BJ (cell line): ENCODE results near the gene LAMC2. TPM values are rescaled to one million over a fixed set of nuclear protein-coding genes. Genes with fewer than 3 reads are reported as not detected.

Experiments
- CTCF ChIA-PET: fragments of 350-600 bp; formaldehyde crosslinking; extraction: SDS; loops from one replicate; lab custom pipeline; 2021; ENCODE audit warnings: antibody characterized with exemption, inconsistent platforms; lab: Yijun Ruan, JAX
- POLR2A ChIA-PET: fragments of 300-600 bp; sonication (Branson Sonifier 250); formaldehyde crosslinking; extraction: SDS; loops from one replicate; lab custom pipeline; 2021; ENCODE audit warnings: antibody characterized with exemption; lab: Charles Lee
- DNase-seq: peaks from one replicate; pipeline ENCODE4 v3.0.0-alpha.2; 2011; ENCODE audit warnings: low read depth
- H3K27me3 ChIP-seq: 2 replicates; pipeline ENCODE4 v1.6.0; 2011; ENCODE audit warnings: low read length; ENCODE audit not compliant: control insufficient read depth, insufficient read depth
- H3K36me3 ChIP-seq: 2 replicates; pipeline ENCODE4 v1.5.1; 2011; ENCODE audit warnings: low read length; ENCODE audit not compliant: control insufficient read depth, insufficient read depth
- H3K4me3 ChIP-seq: 2 replicates; pipeline ENCODE4 v1.5.1; 2011; ENCODE audit warnings: low read depth, mild to moderate bottlenecking, control low read depth, low read length
- polyA plus RNA-seq: library from polyadenylated mRNA; depleted of rRNA; stranded (reverse); fragments of >200 nt; gene quantifications from 2 replicates; pipeline ENCODE4 v1.2.3, GENCODE V29; 2011
- TF ChIP-seq, protein P1 (sequence below): IDR thresholded peaks from 2 replicates; pipeline ENCODE4 v1.5.1; 2011; ENCODE audit warnings: low read depth, mild to moderate bottlenecking, control low read depth, inconsistent platforms, low read length, moderate library complexity; ENCODE audit not compliant: insufficient read depth

The LAMC2 gene
- polyA plus RNA-seq, 1 experiment, result 0.70 TPM

- no peak overlapping the region for H3K4me3 ChIP-seq
- ChIA-PET CTCF (no interaction called here), POLR2A (no interaction called here)
- DNase-seq, result no peak
- TF ChIP-seq, protein P1, sequence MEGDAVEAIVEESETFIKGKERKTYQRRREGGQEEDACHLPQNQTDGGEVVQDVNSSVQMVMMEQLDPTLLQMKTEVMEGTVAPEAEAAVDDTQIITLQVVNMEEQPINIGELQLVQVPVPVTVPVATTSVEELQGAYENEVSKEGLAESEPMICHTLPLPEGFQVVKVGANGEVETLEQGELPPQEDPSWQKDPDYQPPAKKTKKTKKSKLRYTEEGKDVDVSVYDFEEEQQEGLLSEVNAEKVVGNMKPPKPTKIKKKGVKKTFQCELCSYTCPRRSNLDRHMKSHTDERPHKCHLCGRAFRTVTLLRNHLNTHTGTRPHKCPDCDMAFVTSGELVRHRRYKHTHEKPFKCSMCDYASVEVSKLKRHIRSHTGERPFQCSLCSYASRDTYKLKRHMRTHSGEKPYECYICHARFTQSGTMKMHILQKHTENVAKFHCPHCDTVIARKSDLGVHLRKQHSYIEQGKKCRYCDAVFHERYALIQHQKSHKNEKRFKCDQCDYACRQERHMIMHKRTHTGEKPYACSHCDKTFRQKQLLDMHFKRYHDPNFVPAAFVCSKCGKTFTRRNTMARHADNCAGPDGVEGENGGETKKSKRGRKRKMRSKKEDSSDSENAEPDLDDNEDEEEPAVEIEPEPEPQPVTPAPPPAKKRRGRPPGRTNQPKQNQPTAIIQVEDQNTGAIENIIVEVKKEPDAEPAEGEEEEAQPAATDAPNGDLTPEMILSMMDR, result no peak
- H3K36me3 ChIP-seq, result no peaks in the 10 kb centered on the region
- no peaks in the 10 kb centered on the region for H3K27me3 ChIP-seq
Measured at GRCh38 chr1:183166454-183166853, 19.6 kb upstream of the LAMC2 start.

GRCh38 chr1:183167676-183168075 lies 18.4 kb upstream of the LAMC2 start:
- DNase-seq, result no peak
- Histone ChIP-seq H3K4me3 (no peak overlapping the region), H3K36me3 (no peaks in the 10 kb centered on the region), H3K27me3 (no peaks in the 10 kb centered on the region)
- TF ChIP-seq, protein P1, result no peak
- CTCF ChIA-PET, result interaction anchor here (0.7 to 1.2 kb wide), 2 partner anchors 12 to 114 kb away, joined by 3 to 4 read pairs; no protein-coding TSS in a partner anchor
- POLR2A ChIA-PET, result no interaction called here

GRCh38 chr1:183168308-183168707 lies 17.8 kb upstream of the LAMC2 start:
- ChIA-PET CTCF (no interaction called here), POLR2A (no interaction called here)
- Histone ChIP-seq H3K27me3 (no peaks in the 10 kb centered on the region), H3K4me3 (no peak overlapping the region), H3K36me3 (no peaks in the 10 kb centered on the region)
- no peak for DNase-seq
- TF ChIP-seq, protein P1, result no peak

DNA sequence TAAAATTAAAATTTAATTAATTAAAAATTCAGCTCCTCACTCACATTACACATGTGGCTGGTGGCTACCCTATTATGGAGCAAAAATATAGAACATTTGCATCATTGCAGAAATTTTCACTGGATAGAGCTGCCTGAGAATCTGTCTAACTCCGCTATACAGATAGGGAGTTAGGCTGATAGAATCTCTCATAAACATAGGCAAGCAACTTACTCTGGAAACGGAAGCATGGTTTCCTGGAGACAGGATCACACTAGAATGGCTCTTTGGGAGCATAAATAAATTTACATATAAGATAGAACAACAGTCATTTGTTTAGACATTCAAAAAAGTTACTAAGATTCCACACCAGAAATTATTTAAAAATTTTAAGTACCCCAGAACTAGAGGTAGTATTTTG lies 12.2 kb upstream of the LAMC2 start:
- DNase-seq, result no peak
- Histone ChIP-seq H3K27me3 (no peaks in the 10 kb centered on the region), H3K4me3 (no peak overlapping the region), H3K36me3 (no peaks in the 10 kb centered on the region)
- POLR2A ChIA-PET, result no interaction called here
- TF ChIP-seq, protein P1, result no peak
- CTCF ChIA-PET, result interaction anchor here (1.0 kb wide), 1 partner anchor 17 kb away, joined by 3 read pairs; no protein-coding TSS in a partner anchor

- TF ChIP-seq, protein P1, result no peak
- no peaks in the 10 kb centered on the region for H3K36me3 ChIP-seq
- H3K4me3 ChIP-seq, result no peak overlapping the region
- POLR2A ChIA-PET, result no interaction called here
- CTCF ChIA-PET, result interaction anchor here (1.8 kb wide), 1 partner anchor 16 kb away, joined by 3 read pairs; no protein-coding TSS in a partner anchor
- no peak for DNase-seq
- no peaks in the 10 kb centered on the region for H3K27me3 ChIP-seq
Measured at GRCh38 chr1:183175631-183176030, 10.4 kb upstream of the LAMC2 start.
